HG03025 (cell line): ENCODE results near the gene PARM1.
"Not testable (repeated sequence)": the region's sequence is repeated elsewhere in the genome, so short reads cannot be mapped to it uniquely, and the experiment has no call there.

Source experiments
- ATAC-seq: cut with Tn5 transposase; IDR thresholded peaks from one replicate; pipeline ENCODE4 v1.9.1; 2021; ENCODE audit warnings: mild to moderate bottlenecking, moderate library complexity; ENCODE audit not compliant: unreplicated experiment, low FRiP score

PARM1 gene

GRCh38 chr4:74975848-74976824 is 43.2 kb downstream of the PARM1 start:
- no peak for ATAC-seq

GRCh38 chr4:74982546-74983252 is 49.8 kb downstream of the PARM1 start:
- ATAC-seq = no peak

GRCh38 chr4:74983253-74983635 is 50.3 kb downstream of the PARM1 start:
- no peak for ATAC-seq

GRCh38 chr4:74990276-74990875 is 57.5 kb downstream of the PARM1 start:
- no peak for ATAC-seq

GRCh38 chr4:74994436-74994835 is 61.5 kb downstream of the PARM1 start:
- not testable (repeated sequence) for ATAC-seq

GRCh38 chr4:74996996-74997395 is 64.1 kb downstream of the PARM1 start:
- ATAC-seq = no peak

GRCh38 chr4:74997948-74998729 is 65.2 kb downstream of the PARM1 start:
- ATAC-seq = no peak

GRCh38 chr4:74999714-75000309 is 66.9 kb downstream of the PARM1 start:
- no peak for ATAC-seq

GRCh38 chr4:75001871-75002270 is 69.0 kb downstream of the PARM1 start:
- ATAC-seq = no peak

GRCh38 chr4:75002381-75002780 is 69.5 kb downstream of the PARM1 start:
- ATAC-seq = no peak

- no peak for ATAC-seq
Observed at GRCh38 chr4:75003979-75004378, 71.1 kb downstream of the PARM1 start.

- peak; percentile 85 for ATAC-seq
Observed at GRCh38 chr4:75004755-75005668, 72.1 kb downstream of the PARM1 start.

- no peak for ATAC-seq
Observed at GRCh38 chr4:75005727-75006126, 72.8 kb downstream of the PARM1 start.

- ATAC-seq = no peak
Observed at GRCh38 chr4:75007891-75008290, 75.0 kb downstream of the PARM1 start.

- ATAC-seq = no peak
Observed at GRCh38 chr4:75009138-75009537, 76.2 kb downstream of the PARM1 start.

GRCh38 chr4:75011131-75011795 is 78.3 kb downstream of the PARM1 start:
- no peak for ATAC-seq

GRCh38 chr4:75015627-75016026 is 82.7 kb downstream of the PARM1 start:
- no peak for ATAC-seq

GRCh38 chr4:75016472-75016871 is 83.6 kb downstream of the PARM1 start:
- ATAC-seq = no peak
